Measurements from ENCODE around the gene PHYKPL.

PHYKPL gene

GRCh38 chr5:178216779-178217178, 15.8 kb downstream of the PHYKPL start:
- no peak for TF ChIP-seq CTCF (conservative IDR thresholded peaks at IDR 0.05; ENCODE audit: control insufficient read depth, insufficient read depth, low read depth, low read length)
- no peak overlapping the region for H3K4me3 ChIP-seq (ENCODE audit: control insufficient read depth, low read depth, low read length)
- DNase-seq (ENCODE audit: low read depth) = no peak

- DNase-seq (ENCODE audit: low read depth) = no peak
- no peak for TF ChIP-seq CTCF (conservative IDR thresholded peaks at IDR 0.05; ENCODE audit: control insufficient read depth, insufficient read depth, low read depth, low read length)
- no peak overlapping the region for H3K4me3 ChIP-seq (ENCODE audit: control insufficient read depth, low read depth, low read length)
Measured at GRCh38 chr5:178216088-178216534, 16.5 kb downstream of the PHYKPL start.

GRCh38 chr5:178215280-178216002, 17.2 kb downstream of the PHYKPL start:
- TF ChIP-seq CTCF (conservative IDR thresholded peaks at IDR 0.05; ENCODE audit: control insufficient read depth, insufficient read depth, low read depth, low read length) = no peak
- no peak overlapping the region for H3K4me3 ChIP-seq (ENCODE audit: control insufficient read depth, low read depth, low read length)
- DNase-seq (ENCODE audit: low read depth) = no peak

- DNase-seq (ENCODE audit: low read depth) = no peak
- no peak overlapping the region for H3K4me3 ChIP-seq (ENCODE audit: control insufficient read depth, low read depth, low read length)
- TF ChIP-seq CTCF (conservative IDR thresholded peaks at IDR 0.05; ENCODE audit: control insufficient read depth, insufficient read depth, low read depth, low read length) = no peak
Measured at GRCh38 chr5:178214160-178214803, 18.3 kb downstream of the PHYKPL start.

- DNase-seq (ENCODE audit: low read depth) = no peak
- TF ChIP-seq CTCF (conservative IDR thresholded peaks at IDR 0.05; ENCODE audit: control insufficient read depth, insufficient read depth, low read depth, low read length) = no peak
- no peak overlapping the region for H3K4me3 ChIP-seq (ENCODE audit: control insufficient read depth, low read depth, low read length)
Measured at GRCh38 chr5:178213748-178214151, 18.9 kb downstream of the PHYKPL start.

GRCh38 chr5:178213003-178213461, 19.6 kb downstream of the PHYKPL start:
- DNase-seq (ENCODE audit: low read depth) = no peak
- TF ChIP-seq CTCF (conservative IDR thresholded peaks at IDR 0.05; ENCODE audit: control insufficient read depth, insufficient read depth, low read depth, low read length) = no peak
- H3K4me3 ChIP-seq (ENCODE audit: control insufficient read depth, low read depth, low read length) = no peak overlapping the region

All from fibroblast of mammary gland (primary cell).